ENCODE results near the gene GEMIN7.

DNA sequence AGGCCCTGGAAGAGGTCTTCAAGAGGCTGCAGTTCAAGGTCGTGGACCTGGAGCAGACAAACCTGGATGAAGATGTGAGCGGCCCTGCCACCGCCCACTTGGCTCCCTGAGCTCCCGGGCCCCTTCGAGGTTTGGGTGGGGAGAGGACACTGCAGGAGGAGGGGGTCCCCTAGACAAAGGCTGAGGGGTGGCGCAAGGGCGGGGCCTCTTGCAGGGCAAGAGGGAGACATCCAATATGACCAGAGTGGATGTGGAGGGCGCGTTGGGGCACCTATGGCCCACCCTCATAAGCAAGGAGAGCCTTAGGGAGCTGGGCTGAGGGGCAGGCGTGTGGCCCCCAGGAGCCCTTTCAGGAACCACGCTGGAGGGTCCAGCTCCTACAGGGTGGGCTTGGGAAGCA is 61.5 kb downstream of the GEMIN7 start:
- TF ChIP-seq EZH2 (IDR thresholded peaks at IDR 0.05; ENCODE audit: low read depth, unreplicated experiment) (no peak), CTCF (conservative IDR thresholded peaks at IDR 0.05; ENCODE audit: low read depth in 2 of 2) (no peak), ETS1 (IDR thresholded peaks at IDR 0.05) (no peak), POLR2AphosphoS5 (IDR thresholded peaks at IDR 0.05; ENCODE audit: low read depth) (no peak)

Measured in GM23338 (cell line).